Mucosa of descending colon (tissue), 3 donors: Measurements from ENCODE around the gene CPA3. TPM values are rescaled to one million over a fixed set of nuclear protein-coding genes. Genes with fewer than 3 reads are reported as not detected.

ENCODE experiments used
- ATAC-seq: fragments of 200-7000 bp; cut with Tn5 transposase; one replicate; pipeline ENCODE4 v1.9.1; 2020; ENCODE audit warnings: mild to moderate bottlenecking, moderate library complexity
- DNase-seq, 3 donors: peaks; one replicate each; pipeline ENCODE4 v3.0.0-alpha.2; 2020
- H3K36me3 ChIP-seq: fragments of 200-600 bp; one replicate; pipeline ENCODE4 v1.8.0; 2021; ENCODE audit warnings: low read depth, mild to moderate bottlenecking
- H3K4me1 ChIP-seq: fragments of 200-600 bp; one replicate; pipeline ENCODE4 v1.8.0; 2021; ENCODE audit warnings: low read depth, mild to moderate bottlenecking
- H3K4me3 ChIP-seq: fragments of 200-600 bp; one replicate; pipeline ENCODE4 v1.8.0; 2021; ENCODE audit warnings: mild to moderate bottlenecking
- H3K9me3 ChIP-seq: fragments of 200-600 bp; one replicate; pipeline ENCODE4 v1.8.0; 2021; ENCODE audit warnings: mild to moderate bottlenecking
- CTCF ChIP-seq: fragments of 200-600 bp; IDR thresholded peaks from one replicate; pipeline ENCODE4 v1.8.0; 2022; ENCODE audit warnings: antibody characterized with exemption, mild to moderate bottlenecking
- intact Hi-C, 2 donors: fragments of 100-400 bp; cut with DNase I in 1 of 2; cut with micrococcal nuclease in 1 of 2; formaldehyde crosslinking; loops; one replicate each; pipeline versions ENCODE4 v1.11.0 to v1.11.1; 2022; cut with DNase I, micrococcal nuclease
- total RNA-seq, 3 donors: library from RNA; stranded (reverse); fragmentation: NEBNext Ultra II Directional in 2 of 3; extraction: Animal tissue kit (Norgen Biotek cat#: 25700) in 2 of 3; gene quantifications; one replicate each; pipeline versions ENCODE4 v1.2.1 to v1.2.4, GENCODE V29; 2021 to 2023
- donor health status: DM: no; HTN: no; CAD: no; lungs with moderate emphysema.
- donor health status: DM: no; HTN: no; CAD: no.
- donor health status: DM: no; HTN: yes; CAD: no.

Gene CPA3
- total RNA-seq, 3 donors from 2014 or later, result 1.8 to 20.6 (median 13.8) TPM

GRCh38 chr3:148903022-148903442, 37.9 kb downstream of the CPA3 start:
- no peak for DNase-seq
- intact Hi-C loops, result no loop called here
- Histone ChIP-seq H3K4me3 (no peak overlapping the region), H3K9me3 (no peaks in the 10 kb centered on the region), H3K36me3 (no peaks in the 10 kb centered on the region), H3K4me1 (no peaks in the 10 kb centered on the region)
- no peak for ATAC-seq
- TF ChIP-seq CTCF, result no peak

GRCh38 chr3:148903941-148904340, 38.8 kb downstream of the CPA3 start:
- no peak for TF ChIP-seq CTCF
- H3K4me1 ChIP-seq, result no peaks in the 10 kb centered on the region
- no peak overlapping the region for H3K4me3 ChIP-seq
- intact Hi-C loops, result no loop called here
- no peaks in the 10 kb centered on the region for H3K9me3 ChIP-seq
- H3K36me3 ChIP-seq, result no peaks in the 10 kb centered on the region
- ATAC-seq (no peak), DNase-seq (no peak)

- ATAC-seq, result no peak
- intact Hi-C loops, result no loop called here
- TF ChIP-seq CTCF, result no peak
Observed at GRCh38 chr3:148906667-148907066, 41.6 kb downstream of the CPA3 start.

GRCh38 chr3:148911173-148911572, 46.1 kb downstream of the CPA3 start:
- H3K36me3 ChIP-seq, result no peaks in the 10 kb centered on the region
- intact Hi-C loops, result no loop called here
- no peak overlapping the region for H3K4me3 ChIP-seq
- no peaks in the 10 kb centered on the region for H3K9me3 ChIP-seq
- DNase-seq, result no peak
- no peaks in the 10 kb centered on the region for H3K4me1 ChIP-seq
- no peak for TF ChIP-seq CTCF
- no peak for ATAC-seq

More at GRCh38 chr3:148906667-148907066, 41.6 kb downstream of the CPA3 start:
- Histone ChIP-seq H3K36me3 (no peaks in the 10 kb centered on the region), H3K9me3 (no peaks in the 10 kb centered on the region), H3K4me1 (no peaks in the 10 kb centered on the region), H3K4me3 (no peak overlapping the region)
- DNase-seq, result no peak

- intact Hi-C loops, result no loop called here
- no peaks in the 10 kb centered on the region for H3K9me3 ChIP-seq
- no peak overlapping the region for H3K4me3 ChIP-seq
- DNase-seq (no peak), ATAC-seq (no peak)
- H3K4me1 ChIP-seq, result no peaks in the 10 kb centered on the region
- no peak for TF ChIP-seq CTCF
- H3K36me3 ChIP-seq, result no peaks in the 10 kb centered on the region
Observed at GRCh38 chr3:148911592-148911991, 46.5 kb downstream of the CPA3 start.
